SH-SY5Y (cell line): ENCODE results near the gene RABGAP1L.

Experiments used
- GATA2 ChIP-seq: IDR thresholded peaks from 2 replicates; pipeline ENCODE4 v1.6.1; 2011; ENCODE audit warnings: mild to moderate bottlenecking, low read depth, low read length
- GATA3 ChIP-seq: IDR thresholded peaks from 2 replicates; pipeline ENCODE4 v1.6.1; 2011; ENCODE audit warnings: low read depth, mild to moderate bottlenecking, low read length, moderate library complexity

- no peak for TF ChIP-seq GATA3
- no peak for TF ChIP-seq GATA2
Measured at GRCh38 chr1:174976436-174977108, 817.3 kb downstream of the RABGAP1L start.
